CD4-positive, alpha-beta T cell treated with Interleukin-1 beta for 1 hour (primary cell): Measurements from ENCODE around the gene DOCK2.
"Not testable (repeated sequence)": the region's sequence is repeated elsewhere in the genome, so short reads cannot be mapped to it uniquely, and the experiment has no call there.

ENCODE experiments used
- DNase-seq, 2 donors: peaks; one replicate each; pipeline ENCODE4 v3.0.0-alpha.2; 2020 to 2022

Gene DOCK2

DNA sequence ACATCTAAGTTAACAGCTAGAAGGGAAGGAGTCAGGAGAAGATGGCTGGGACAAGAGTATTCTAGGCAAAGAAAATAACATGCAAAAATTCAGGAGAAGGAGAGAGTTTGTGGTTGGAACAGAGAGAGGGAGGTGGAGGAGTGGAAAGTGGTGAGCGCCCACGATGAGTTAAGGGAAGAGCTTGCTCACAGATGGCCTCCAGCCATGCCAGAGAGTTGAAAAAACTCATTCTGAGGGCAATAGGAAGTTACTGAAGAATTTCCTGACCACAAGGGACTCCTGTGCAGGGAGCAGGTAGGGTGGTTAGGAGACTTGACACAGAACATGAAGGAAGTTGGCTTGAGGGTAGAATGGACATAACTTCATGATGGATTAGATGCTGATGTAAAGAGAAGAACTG is 159.7 kb downstream of the DOCK2 start:
- no peak for DNase-seq

DNA sequence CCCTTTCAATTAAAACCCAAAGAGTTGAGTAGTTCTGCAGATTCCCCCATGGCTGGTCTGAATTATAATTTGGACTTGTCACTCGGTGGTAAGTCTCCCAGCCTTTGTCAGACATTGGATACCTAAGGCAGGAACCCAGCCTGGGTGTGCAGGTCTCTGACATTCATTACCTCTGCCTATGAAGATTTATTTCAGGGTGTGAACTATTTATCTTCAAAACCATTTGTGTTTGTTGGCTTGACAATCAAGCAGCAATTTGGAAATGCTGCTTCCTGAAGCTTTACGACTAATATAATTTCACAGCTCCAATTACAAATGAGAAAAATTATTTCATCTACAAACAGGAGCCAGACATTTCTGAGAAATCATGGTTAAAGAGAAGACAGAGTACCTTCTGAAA is 160.5 kb downstream of the DOCK2 start:
- no peak for DNase-seq

DNA sequence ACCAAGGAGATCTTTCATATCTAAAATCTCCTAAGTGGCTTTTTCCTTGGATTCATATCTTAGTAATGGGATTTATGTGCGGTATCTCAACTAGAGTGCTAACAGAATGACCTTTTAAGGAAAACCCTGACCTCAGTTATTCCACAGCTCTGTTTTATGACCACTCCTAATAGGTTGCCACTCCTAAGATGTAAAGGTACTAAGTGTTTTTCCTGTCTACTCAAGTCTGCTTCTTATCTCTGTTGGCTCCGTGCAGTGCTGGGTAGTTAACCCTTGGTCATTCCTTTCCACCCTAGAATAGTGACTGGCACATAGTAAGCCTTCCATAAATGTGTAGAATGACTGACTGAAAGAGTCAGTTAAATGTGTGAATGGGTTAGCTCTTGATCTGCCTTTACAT is 161.4 kb downstream of the DOCK2 start:
- DNase-seq = no peak

DNA sequence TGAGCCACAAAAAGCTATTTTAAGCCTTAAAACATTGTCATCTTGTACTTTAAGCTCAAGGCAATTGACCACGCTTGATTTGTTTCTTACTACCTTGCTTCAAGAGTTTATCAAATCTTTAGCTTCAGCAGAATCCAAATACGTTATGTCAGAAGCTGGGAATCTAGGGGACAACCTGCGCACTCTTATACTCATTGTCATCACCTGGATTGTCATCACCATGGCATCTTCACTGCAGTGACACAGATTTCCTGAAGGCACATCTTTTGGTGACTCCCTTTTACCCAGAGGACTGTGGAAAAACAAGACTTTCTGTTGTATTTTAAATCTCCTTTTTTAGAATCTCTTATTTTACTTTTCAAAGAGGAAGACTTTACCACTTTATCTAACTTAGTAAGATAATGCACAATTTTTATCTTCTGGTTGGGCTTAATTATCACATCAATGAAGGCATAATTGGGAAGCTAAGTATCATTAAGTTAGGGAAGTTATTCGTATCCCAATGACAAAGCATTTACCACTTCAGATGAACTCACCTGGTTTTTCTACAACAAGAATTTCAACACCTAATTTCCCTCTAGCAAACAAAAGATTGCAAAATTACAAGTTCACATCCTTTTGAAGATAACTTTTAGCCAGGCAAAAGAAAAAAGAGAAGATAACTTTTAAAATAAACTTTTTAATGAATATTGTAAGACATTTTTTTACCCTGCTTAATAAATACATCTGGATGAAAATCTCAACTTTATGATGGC is 162.0 kb downstream of the DOCK2 start:
- DNase-seq = no peak

DNA sequence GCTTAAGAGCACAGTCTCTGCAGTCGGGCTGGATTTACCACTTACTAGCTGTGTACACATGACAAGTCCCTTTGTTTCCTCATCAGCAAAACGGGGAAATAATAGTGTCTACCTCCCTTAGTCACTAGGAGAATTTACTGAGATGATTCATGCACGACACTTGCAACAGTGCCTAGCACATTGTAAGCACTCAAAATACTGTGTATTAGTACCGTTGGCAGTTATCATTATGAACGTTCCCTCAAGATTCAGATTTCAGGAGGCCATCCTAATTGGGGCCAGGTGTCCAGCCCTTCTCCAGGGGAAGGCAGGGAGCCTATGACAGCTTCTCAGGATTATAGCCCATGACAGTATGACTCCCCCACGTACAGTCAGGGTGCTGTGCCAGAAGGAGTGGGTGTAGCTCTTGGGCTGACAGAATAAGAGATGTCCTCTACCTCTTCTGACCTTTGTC is 164.3 kb downstream of the DOCK2 start:
- DNase-seq = no peak

DNA sequence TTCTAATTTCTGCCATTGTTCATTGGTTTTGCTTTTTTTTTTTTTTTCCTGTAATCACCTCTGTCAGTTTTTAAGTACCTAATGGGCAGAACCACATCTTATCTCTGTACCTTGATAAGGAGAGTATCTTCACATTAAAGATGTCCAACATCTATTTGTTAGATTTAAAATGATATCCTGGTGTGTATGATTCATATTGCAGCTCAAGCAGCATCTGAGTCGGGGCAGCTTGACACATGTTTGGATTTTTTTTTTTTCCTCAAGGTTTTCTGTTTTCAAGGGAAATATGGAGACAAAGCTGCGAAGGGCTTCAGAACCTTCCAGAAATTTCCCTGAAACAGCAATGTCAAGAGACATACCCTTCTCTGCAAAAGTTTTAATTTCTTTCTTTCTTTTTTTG is 164.7 kb downstream of the DOCK2 start:
- DNase-seq = no peak

DNA sequence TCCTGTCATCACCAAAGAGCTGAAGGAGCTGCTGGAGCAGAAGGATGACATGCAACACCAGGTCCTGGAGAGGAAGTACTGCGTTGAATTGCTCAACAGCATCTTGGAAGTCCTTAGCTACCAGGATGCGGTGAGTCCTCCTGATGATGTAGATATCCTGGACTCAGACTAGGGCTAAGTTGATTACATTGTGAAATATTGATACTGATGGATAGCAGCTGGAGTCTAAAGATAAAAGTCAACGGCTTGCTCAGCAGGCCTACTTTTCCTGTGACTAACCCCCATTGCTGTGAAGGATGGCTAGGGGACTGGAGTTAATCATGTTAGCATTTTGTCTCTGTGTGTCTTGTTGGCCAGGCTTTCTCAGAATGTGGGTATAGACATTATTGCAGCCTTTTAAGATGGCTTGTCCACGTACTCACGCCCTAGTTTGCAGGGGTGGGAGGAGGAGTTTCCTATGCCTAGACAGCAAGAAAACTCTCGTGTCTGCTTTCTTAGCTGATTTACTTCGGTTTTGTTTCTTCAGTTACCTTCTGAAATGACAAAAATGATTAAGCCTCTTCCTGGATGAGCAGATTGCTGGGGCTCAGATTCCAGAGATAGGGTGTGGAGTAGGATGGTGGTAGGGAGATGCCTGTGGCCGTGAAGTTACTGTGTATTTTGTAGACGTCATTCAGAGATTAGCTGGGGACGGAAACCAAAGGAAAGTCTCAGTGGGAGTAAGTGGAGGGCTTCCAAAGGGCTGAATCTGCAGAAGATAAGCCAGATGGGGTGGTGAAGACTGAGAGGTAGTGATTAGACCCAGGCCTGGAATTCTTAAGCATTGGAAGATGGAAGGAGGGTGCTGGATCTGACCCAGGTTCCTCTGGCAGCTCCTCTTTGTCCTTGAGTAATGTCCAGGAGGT is 166.3 kb downstream of the DOCK2 start:
- no peak for DNase-seq

DNA sequence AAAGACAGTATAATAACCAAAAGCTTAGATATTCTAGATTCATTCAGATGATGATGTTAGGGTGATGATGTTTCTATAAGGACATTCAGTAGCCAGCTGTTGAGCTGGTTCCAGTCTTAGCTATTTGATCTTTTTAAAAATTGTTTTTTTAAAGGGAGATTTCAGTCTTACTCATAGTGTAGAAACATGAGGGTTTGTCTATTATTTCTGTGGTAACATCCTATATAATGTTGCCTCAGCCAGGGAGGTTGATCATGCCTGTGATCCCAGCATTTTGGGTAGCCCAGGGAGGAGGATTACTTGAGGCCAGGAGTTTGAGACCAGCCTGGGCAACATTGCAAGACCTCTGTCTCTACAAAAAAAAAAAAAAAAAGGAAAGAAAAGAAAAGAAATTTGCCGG is 167.8 kb downstream of the DOCK2 start:
- no peak for DNase-seq

DNA sequence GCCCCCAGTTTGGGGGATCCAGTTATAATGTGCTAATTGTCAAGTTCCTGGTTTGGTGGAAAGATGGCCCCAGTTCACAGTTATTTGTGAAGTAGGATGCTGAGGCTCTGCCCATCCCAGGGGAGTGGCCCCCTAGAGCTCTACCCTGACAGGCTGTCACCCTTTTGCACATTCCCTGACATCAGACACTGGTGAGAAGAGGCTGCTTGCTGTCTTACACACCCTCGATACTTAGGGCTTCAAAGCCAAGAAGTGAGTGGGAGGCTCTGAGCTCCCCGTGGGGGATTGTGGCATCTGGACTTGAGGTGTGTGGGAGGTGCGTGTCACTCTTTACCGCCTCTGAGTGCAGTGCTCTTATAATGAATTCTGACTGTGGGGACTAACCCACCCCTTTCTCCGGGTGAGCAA is 168.5 kb downstream of the DOCK2 start:
- no peak for DNase-seq

DNA sequence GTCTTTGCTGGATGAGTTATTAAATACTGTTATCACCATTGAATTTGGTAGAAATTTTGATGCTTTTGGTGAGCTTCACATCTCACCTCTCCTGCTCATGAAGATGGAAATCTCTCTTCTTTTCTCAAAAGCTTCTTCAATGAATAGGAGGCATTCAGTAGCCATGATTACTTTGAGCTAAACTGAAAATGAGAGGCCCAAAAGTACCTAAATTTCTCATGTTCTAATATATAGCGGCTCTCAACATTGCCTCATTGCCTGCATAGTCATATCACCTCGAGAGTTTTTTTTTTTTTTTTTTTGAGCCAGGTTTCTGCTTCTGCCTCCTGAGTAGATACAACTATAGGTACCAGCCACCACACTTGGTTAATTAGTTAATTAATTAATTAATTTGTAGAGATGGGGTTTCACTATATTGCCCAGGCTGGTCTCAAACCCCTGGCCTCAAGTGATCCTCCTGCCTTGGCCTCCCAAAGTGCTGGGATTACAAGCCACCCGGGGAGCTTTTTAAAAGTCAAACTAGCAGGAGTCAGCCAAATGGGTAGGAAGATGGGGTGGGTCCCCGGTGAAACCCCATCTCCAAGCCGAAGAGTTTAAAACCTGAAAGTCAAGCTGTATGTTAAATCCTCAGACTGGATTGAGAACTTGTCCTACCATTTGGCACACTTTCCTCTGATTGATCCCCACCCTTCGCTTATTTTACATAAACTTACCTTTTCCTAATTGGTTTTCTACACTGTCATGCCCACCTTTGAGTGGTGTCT is 169.0 kb downstream of the DOCK2 start:
- no peak for DNase-seq

DNA sequence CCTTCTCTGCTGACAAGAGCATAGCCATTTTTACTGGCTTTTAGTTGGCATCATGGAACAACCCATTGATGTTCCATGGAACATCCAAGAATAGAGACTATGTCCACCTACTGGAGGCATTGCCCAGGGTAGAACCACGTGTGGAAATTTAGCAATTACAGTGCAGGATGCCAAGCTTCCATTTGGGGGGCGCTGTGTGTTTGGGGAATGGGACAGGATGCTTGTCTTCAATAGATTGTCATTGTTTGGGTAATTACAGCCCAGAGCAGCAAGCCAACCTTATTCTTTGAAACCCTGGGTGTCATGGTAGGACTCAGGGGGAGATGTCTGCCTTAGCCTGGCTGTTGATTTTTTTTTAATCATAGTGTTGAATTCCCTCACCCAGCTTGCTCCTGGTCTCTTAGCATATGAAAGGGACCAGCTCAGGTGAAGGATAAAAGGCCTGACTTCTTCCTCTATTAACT is 171.1 kb downstream of the DOCK2 start:
- no peak for DNase-seq

DNA sequence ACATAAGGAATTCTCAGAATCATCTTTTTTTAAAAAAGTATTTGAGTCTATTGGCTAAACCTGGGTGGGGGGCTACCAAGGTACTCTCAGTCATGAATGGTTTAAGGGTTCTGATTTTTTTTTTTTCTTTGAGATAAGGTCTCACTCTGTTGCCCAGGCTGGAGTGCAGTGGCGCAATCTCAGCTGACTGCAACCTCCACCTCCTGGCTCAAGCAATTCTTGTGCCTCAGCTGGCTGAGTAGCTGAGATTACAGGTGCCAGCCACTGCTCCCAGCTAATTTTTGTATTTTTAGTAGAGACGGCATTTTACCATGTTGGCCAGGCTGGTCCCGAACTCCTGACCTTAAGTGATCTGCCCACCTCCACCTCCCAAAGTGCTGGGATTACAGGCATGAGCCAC is 171.8 kb downstream of the DOCK2 start:
- DNase-seq = not testable (repeated sequence)

DNA sequence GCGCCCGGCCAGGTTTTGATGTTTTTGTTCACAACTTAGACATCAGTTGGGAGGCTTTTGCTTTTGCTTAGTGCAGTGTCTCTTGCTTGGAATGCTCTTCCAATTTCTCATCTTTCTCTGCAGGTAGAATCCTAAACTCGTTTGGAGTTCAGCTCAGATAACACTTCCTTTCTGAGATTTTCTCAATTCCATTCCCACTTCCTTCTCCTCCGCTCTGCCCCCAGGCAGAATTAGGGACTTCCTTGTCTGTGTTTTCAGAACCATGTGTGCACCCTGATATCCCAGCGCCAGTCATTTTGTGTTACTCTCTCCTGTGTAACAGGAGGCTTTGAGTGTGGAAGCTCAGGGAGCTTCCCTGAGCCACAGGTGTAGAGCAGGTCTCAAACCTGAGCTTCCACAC is 172.2 kb downstream of the DOCK2 start:
- DNase-seq = no peak

DNA sequence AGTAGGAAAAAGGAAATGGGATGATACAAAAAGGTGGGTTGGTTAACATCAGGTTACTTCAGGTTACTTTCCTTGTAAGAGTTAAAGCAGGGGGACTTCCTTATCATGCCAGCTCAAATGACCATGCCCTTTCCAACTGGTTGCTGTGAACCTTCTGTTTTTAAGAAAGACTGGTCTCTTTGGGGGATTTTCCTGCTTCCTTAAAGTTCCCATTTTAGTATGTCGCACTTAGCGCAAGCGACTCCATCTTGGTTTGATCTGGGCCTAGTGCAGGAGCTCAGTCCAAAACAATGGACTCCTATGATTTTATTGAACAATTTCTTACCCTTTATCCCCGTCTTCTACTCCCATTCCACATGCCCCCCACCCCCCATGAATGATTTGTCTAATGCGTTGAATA is 173.4 kb downstream of the DOCK2 start:
- no peak for DNase-seq

DNA sequence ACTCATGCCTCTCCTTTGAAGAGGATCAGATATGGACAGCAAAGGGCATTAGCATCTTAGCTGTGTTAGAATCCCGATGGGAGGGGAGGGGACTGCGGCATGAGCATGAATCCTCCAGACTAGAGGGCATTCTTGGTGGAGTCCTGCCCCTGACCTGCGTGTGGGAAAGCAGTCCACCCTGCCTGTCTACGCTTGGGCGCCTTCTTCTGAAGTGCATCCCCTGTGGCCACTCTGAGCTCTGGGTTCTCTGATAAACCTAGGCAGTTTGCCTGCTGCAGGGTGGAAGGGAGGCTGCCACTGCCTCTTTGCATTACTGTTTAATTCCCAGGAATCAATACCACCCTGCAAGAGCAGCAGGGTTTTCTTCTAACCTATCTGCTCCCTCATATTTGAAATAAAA is 173.9 kb downstream of the DOCK2 start:
- DNase-seq = no peak

DNA sequence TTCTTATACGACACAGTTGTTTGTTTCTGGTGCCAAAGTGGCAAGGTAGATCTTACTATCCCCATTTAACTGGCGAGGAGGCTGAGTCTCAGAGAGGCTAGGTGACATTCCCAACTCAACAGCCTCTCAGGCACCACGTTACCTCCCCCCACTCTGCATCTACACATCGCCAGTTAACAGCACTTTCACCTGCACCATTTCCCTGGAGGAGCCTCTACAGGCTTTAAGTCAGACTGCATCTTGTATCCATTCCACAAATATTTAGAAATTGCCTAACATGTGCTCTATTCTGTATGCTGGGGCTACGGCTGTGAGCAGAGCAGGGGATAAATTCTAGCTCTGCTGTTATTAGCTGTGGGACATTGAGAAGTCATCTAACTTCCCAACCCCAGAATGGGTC is 174.6 kb downstream of the DOCK2 start:
- no peak for DNase-seq

DNA sequence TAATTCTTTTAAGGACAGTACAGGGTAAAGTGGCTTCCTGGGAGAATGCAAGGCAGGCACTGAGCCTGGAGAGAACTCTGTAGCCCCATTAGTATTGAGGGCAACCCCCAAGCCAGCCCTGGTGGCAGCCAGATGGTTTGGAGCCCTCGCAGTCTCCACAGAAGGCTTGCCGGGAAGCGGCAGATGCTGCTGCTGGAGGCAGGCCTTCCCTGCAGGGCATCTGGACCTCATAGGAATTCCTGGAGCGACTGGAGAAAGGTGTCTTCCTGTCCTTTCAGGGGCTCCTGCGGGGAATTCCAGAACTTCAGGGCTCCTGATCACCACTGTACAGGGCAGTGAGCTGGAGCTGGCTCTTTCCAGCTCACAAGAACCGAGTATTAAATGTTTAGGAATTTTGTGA is 175.7 kb downstream of the DOCK2 start:
- no peak for DNase-seq

DNA sequence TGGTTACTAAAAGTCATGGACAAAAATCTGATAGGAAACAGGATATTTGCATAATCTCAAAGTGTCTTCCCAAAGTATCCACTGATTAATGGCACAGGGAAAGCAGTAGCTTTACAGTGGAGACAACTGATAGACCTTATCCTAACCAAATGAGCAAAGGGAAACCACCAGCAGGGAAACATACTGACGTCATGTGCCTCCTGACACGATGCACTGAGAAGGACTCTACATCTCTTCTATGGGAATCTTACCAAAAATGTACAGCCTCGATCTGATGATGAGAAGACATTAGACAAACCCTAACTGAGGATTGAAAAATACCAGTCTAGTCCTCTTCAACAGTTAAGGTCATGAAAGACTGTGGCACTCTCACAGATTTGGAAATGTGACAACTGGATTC is 177.0 kb downstream of the DOCK2 start:
- DNase-seq = no peak

DNA sequence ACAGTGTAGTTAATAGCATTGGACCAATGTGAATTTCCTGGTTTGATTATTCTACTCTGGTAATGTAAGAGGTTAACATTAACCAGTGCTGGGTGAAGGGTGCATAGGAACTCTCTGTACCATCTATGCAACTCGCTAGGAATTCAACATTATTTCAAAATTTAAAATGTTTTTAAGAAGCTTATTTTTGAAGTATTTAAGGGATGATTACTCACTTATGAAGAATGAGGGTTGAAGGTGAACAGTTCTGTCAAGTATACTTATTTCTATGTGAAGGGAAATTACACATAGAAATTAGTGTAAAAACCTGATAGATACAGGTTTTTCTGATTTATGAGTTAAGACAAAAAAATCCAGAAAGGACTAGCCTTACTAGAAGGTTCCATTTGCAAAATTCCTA is 177.4 kb downstream of the DOCK2 start:
- DNase-seq = no peak

DNA sequence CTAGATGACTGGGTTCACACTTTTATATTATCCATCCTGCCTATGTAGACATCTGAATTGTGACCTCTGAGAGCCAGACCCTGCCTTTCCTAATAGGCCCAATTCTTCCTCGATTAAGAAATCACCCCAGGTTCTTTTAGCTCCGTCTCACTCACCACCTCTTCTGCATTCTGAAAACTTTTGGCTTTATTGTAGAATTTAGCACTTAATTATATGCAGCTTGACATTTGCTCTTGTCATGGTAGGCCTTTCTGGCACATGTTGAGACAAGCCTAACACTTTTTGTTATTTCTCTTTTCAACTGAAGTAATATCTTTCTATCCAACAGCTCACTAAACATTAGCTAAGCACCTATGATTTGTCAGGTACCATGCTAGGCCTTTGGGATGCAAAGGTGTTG is 180.0 kb downstream of the DOCK2 start:
- DNase-seq = no peak

DNA sequence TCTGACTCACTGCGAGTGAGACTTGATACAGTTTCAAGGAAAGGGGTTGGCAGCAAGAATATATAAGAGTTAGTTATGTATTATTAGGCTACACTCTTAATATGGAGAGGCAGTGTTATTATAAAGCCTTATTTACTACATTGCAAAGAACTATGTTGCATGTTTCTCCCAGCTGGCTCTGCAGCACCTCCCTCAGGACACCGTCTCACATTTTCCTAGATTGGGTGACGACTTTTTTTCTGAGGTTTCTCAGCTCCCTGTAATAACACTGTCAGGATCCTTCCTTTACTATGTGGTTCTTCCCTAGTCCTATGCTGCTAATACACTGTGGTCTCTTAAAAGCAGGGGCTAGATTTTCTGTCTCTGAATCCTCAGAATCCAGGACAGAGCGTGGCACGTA is 189.5 kb downstream of the DOCK2 start:
- no peak for DNase-seq

DNA sequence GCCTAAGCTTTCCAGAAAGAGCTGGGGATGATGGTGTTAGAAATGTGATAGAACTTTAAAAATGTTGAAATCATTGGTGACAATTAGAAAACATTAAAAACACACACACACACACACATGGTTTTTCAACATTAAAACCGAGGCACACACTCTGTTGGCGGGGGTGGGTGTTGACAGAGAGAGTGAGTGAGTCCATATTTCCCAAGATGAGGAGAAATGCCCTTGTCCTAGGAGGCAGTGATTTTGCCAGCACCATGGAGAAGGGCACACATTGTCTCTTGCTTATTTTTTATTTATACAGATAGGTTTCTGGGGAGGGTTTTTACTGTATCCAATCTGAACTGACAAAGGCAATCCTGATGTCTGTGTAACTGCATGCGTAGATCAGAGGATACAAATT is 190.7 kb downstream of the DOCK2 start:
- no peak for DNase-seq

DNA sequence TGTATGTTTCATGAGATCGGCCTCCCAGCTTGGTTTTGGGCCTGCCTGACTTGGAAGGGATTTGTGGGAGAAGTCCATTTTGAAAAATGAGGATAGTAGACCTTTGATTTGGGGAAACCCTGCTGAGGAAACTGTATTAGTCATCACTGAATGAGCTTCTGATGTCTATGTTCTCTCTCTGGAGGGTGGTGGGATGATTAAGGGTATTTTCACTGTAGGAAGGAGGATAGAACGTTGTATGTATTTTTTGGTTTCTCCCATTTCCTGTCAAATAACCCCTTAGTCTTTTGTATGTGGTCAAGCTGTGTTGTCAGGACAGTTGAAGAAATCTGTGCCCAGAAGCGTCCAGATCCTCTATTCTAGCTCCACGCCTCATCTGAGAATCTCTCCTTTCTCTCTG is 191.3 kb downstream of the DOCK2 start:
- no peak for DNase-seq
